Motor neuron (in vitro differentiated cells): Measurements from ENCODE around the gene PRDM16. TPM values are rescaled to one million over a fixed set of nuclear protein-coding genes. Genes with fewer than 3 reads are reported as not detected.
A peak's percentile ranks its signal among the peaks of the same experiment; 100 is the strongest.

Source experiments
- ATAC-seq, 8 experiments: fragments of 200-7000 bp; cut with Tn5 transposase; replicated peaks in 6 of 8; 2 replicates each; pipeline ENCODE4 v1.8.0; 2021; ENCODE audit warnings: mild to moderate bottlenecking in 8 of 8, moderate library complexity in 8 of 8
- H3K27ac ChIP-seq, 2 donors: fragments of 250-450 bp; sonication (Bioruptor Pico); 2 replicates each; pipeline ENCODE4 v1.9.0; 2021; ENCODE audit warnings: antibody characterized with exemption in 2 of 2, mild to moderate bottlenecking in 2 of 2, moderate library complexity in 1 of 2
- H3K4me1 ChIP-seq, 2 donors: fragments of 250-450 bp; sonication (Bioruptor Pico); replicated peaks in 1 of 2; 2 replicates each; pipeline ENCODE4 v1.6.1; 2021; ENCODE audit warnings: antibody characterized with exemption in 2 of 2, mild to moderate bottlenecking in 2 of 2, moderate library complexity in 1 of 2
- H3K4me3 ChIP-seq, 5 donors: fragments of 250-450 bp; sonication (Bioruptor Pico); 2 replicates each; pipeline ENCODE4 v1.9.0; 2021; ENCODE audit warnings: antibody characterized with exemption in 5 of 5, mild to moderate bottlenecking in 5 of 5, moderate library complexity in 4 of 5
- WGBS, 10 experiments: fragments of 450-650 bp; shearing (Covaris generic); methylation state at CpG; one replicate each; pipeline ENCODE4 v1.0.0; 2022; 5-methylcytosine and 5-hydroxymethylcytosine counted together
- in situ Hi-C, 9 experiments: fragments of 400-800 bp; cut with MboI; loops; one replicate each; pipeline ENCODE4 v1.15.0; 2021; ENCODE audit warnings: low sequenced_read_pairs in 9 of 9, low pct_unique_long_range_greater_than_20kb in 2 of 9; ENCODE audit not compliant: unreplicated experiment in 9 of 9
- total RNA-seq, 8 experiments: library from RNA; unstranded; fragments of 300-600 nt; gene quantifications; 2 replicates each; pipeline versions ENCODE4 v1.2.3 to v1.2.4, GENCODE V29; 2022

The PRDM16 gene
- total RNA-seq, 8 experiments from 2014 or later = 0.18 to 2.9 (median 0.42) TPM

GRCh38 chr1:3034728-3035562 is 34.1 kb upstream of the PRDM16 start:
- ATAC-seq = peak in 2 of 8 experiments; percentile 69
- no peak overlapping the region for H3K27ac ChIP-seq
- H3K4me1 ChIP-seq = no peaks in the 10 kb centered on the region
- WGBS, 10 experiments = 40 to 87% (median 66%) methylated on average over 1 to 9 of the region's 14 CpGs; no CpG with 5 or more reads in 6 of the 10 experiments
- in situ Hi-C loops = no loop called here
- no peak overlapping the region for H3K4me3 ChIP-seq

- no peak for ATAC-seq
- 0 to 100% (median 35%) methylated on average over 1 to 13 of the region's 19 CpGs; no CpG with 5 or more reads in 3 of the 10 experiments for WGBS, 10 experiments
- H3K27ac ChIP-seq = no peak overlapping the region
- H3K4me1 ChIP-seq = no peaks in the 10 kb centered on the region
- no peak overlapping the region for H3K4me3 ChIP-seq
- in situ Hi-C loops = no loop called here
Observed at GRCh38 chr1:3035563-3036446, 33.2 kb upstream of the PRDM16 start.

GRCh38 chr1:3036447-3037280 is 32.3 kb upstream of the PRDM16 start:
- in situ Hi-C loops = no loop called here

GRCh38 chr1:3037281-3038040 is 31.5 kb upstream of the PRDM16 start:
- in situ Hi-C loops = no loop called here
- H3K27ac ChIP-seq = no peak overlapping the region
- 13 to 100% (median 62%) methylated on average over 2 to 19 of the region's 32 CpGs; no CpG with 5 or more reads in 4 of the 10 experiments for WGBS, 10 experiments

More at GRCh38 chr1:3036447-3037280, 32.3 kb upstream of the PRDM16 start:
- H3K4me3 ChIP-seq = no peak overlapping the region
- ATAC-seq = peak in 2 of 8 experiments; percentile 51 to 62
- no peaks in the 10 kb centered on the region for H3K4me1 ChIP-seq
- H3K27ac ChIP-seq = no peak overlapping the region
- WGBS, 10 experiments = 0 to 58% (median 47%) methylated on average over 2 to 7 of the region's 22 CpGs; no CpG with 5 or more reads in 5 of the 10 experiments

GRCh38 chr1:3038113-3038551 is 30.9 kb upstream of the PRDM16 start:
- in situ Hi-C loops = no loop called here
- no peak for ATAC-seq
- no peak overlapping the region for H3K27ac ChIP-seq
- no peak overlapping the region for H3K4me3 ChIP-seq
- no peaks in the 10 kb centered on the region for H3K4me1 ChIP-seq
- 51 to 100% (median 83%) methylated on average over 1 to 3 of the region's 11 CpGs; no CpG with 5 or more reads in 5 of the 10 experiments for WGBS, 10 experiments

More at GRCh38 chr1:3037281-3038040, 31.5 kb upstream of the PRDM16 start:
- Histone ChIP-seq H3K4me3 (no peak overlapping the region), H3K4me1 (no peaks in the 10 kb centered on the region)
- no peak for ATAC-seq

GRCh38 chr1:3038571-3039181 is 30.3 kb upstream of the PRDM16 start:
- H3K4me3 ChIP-seq = no peak overlapping the region
- 58 to 83% (median 58%) methylated on average over 6 to 10 of the region's 19 CpGs; no CpG with 5 or more reads in 7 of the 10 experiments for WGBS, 10 experiments
- no peaks in the 10 kb centered on the region for H3K4me1 ChIP-seq
- no peak for ATAC-seq
- in situ Hi-C loops = no loop called here
- H3K27ac ChIP-seq = no peak overlapping the region

- 0 to 87% (median 48%) methylated on average over 1 to 7 of the region's 7 CpGs; no CpG with 5 or more reads in 5 of the 10 experiments for WGBS, 10 experiments
- in situ Hi-C loops = no loop called here
- Histone ChIP-seq H3K4me1 (no peaks in the 10 kb centered on the region), H3K27ac (no peak overlapping the region), H3K4me3 (no peak overlapping the region)
- ATAC-seq = no peak
Observed at GRCh38 chr1:3040004-3040403, 29.0 kb upstream of the PRDM16 start.

- H3K27ac ChIP-seq = no peak overlapping the region
- no peak overlapping the region for H3K4me3 ChIP-seq
- in situ Hi-C loops = no loop called here
- WGBS, 10 experiments = 48 to 100% (median 81%) methylated on average over 1 to 9 of the region's 9 CpGs; no CpG with 5 or more reads in 2 of the 10 experiments
- no peaks in the 10 kb centered on the region for H3K4me1 ChIP-seq
- ATAC-seq = no peak
Observed at GRCh38 chr1:3042481-3042880, 26.5 kb upstream of the PRDM16 start.

- Histone ChIP-seq H3K27ac (no peak overlapping the region), H3K4me1 (no peaks in the 10 kb centered on the region), H3K4me3 (no peak overlapping the region)
- ATAC-seq = no peak
- in situ Hi-C loops = no loop called here
- WGBS, 10 experiments = 0 to 59% (median 32%) methylated on average over 2 to 7 of the region's 7 CpGs; no CpG with 5 or more reads in 5 of the 10 experiments
Observed at GRCh38 chr1:3049164-3049563, 19.8 kb upstream of the PRDM16 start.

- no peak for ATAC-seq
- WGBS, 10 experiments = 0 to 88% (median 20%) methylated on average over 1 of the region's 2 CpGs; no CpG with 5 or more reads in 6 of the 10 experiments
- Histone ChIP-seq H3K4me1 (no peaks in the 10 kb centered on the region), H3K4me3 (no peak overlapping the region), H3K27ac (no peak overlapping the region)
- in situ Hi-C loops = loop anchor here in 3 of 9 experiments (25.0 kb wide), 3 partner anchors 88 to 337 kb away; no protein-coding TSS in a partner anchor
Observed at GRCh38 chr1:3049905-3050304, 19.1 kb upstream of the PRDM16 start.

- in situ Hi-C loops = loop anchor here in 3 of 9 experiments (25.0 kb wide), 3 partner anchors 88 to 337 kb away; no protein-coding TSS in a partner anchor
- no peaks in the 10 kb centered on the region for H3K4me1 ChIP-seq
- no peak overlapping the region for H3K27ac ChIP-seq
- no peak for ATAC-seq
- no peak overlapping the region for H3K4me3 ChIP-seq
Observed at GRCh38 chr1:3050603-3051002, 18.4 kb upstream of the PRDM16 start.
